Hypothalamus (tissue), 51 donors: Measurements from ENCODE around the gene LPAR5.

Source experiments
- DNase-seq, 51 donors: peaks; one replicate each; lab custom pipeline; 2025; lab: John Stamatoyannopoulos, UW

LPAR5 gene

DNA sequence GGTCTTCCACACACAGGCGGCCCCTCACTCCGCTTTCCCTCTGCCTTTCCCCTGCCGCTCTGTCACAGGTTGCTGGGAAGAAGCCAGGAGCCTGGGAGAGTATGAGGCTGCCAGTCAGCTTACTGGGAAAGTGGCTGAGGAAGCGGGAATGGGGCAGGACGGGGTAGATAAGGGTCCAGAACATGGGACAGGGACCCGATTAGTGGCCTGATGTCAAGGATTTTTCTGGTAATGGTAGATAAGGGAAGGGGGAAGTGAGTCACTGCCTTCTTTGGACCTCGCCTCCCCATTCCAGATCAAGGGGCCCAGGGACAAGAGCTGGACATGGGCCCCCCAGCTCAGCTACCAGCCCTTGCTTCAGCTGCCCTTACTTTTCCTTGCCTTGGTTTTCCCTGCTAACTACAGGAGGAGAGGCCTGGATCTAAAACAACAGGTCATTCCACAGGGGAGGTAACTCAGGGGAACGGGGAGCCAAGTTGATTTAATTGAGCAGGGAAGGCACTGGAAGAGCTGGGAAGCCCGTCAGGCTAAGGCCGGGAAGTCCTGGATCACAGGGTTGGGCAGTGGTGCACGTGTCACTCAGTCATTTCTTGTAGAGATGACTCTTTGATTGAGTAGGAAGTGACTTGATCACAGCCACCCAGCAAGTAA, 3.5 kb upstream of the LPAR5 start:
- no peak for DNase-seq

DNA sequence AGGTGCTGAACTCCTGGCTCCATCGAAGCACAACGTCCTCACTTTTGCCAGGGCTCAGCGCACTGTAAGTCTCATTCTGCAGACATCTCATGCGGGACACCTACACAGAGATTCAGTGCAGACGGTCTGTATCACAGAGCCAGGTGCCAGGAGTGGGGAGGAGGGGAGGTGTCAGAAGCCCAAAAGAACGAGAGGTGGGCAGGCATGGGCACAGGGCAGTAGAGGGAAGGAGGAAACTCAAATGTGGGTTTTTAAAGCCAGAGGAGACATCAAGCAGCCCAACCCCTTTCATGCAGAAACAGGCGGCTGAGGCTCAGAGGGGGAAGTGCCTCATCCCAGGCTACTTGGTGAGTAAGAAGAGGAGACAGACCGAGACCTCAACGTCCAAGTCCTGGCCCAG, 2.5 kb upstream of the LPAR5 start:
- DNase-seq = peak in 1 of 51 donors; percentile 17

DNA sequence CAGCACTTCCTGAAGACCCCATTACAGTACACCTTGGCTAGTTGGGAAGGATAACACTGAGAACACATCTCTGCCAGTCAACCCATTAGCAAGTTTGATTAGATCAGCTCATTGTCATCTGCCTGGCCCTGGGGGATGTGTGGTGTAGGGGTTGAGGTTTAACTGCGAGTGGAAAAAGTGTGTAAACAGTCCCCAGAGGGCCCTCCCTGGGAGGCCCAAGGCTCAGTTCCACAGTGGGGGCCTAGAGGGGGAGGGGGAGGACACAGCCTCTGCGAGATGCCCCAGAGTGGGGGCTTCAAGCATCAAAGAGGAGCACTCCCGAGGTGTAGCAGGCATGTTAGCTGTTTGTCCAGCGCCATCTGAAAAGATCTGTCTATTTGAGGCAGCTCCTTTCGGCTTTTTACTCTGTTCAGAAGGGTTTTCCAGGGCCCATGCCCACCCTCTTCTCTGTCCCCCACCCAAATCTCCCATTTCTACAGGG, 344 bp downstream of the LPAR5 start:
- DNase-seq = no peak

DNA sequence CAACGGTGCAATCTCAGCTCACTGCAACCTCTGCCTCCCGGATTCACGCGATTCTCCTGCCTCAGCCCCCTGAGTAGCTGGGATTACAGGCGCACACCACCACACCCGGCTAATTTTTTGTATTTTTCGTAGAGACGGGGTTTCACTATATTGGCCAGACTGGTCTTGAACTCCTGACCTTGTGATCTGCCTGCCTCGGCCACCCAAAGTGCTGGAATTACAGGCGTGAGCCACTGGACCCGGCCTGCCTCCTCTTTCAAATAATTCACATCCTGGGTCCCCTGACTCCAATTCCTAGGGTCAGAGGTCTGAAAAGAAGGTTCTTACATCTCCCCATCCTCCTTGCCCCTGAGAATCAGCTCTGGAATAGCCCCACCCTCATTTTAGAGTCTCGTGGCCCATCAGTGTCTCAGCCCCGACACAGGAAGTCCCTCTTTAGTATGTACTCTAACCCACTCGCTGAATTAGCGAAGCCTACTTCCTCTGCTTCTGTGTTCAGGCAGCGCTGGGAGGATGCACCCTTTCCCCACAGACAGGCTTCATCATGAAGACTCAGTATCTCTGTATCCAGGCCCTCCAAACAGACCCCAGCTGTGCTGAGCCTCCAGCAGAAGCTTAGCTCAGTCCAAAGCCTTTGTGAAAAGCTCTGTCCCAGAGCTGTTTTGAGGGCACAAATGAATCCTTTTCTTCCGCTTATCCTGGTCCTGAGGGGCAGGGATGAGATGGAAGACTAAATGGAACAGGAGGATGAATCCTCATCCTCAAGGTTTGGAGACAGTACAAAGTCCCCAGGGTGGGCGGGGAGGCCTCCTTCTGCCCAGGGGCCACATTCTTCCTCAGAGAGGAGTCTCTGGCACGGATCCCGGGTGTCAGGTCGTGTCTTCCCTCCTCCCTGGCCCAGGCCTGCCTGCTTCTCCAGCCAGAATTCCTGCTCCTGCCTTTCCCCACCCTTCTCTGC, 3.5 kb downstream of the LPAR5 start:
- peak in 8 of 51 donors; percentile 13 to 34 (median 19) for DNase-seq

DNA sequence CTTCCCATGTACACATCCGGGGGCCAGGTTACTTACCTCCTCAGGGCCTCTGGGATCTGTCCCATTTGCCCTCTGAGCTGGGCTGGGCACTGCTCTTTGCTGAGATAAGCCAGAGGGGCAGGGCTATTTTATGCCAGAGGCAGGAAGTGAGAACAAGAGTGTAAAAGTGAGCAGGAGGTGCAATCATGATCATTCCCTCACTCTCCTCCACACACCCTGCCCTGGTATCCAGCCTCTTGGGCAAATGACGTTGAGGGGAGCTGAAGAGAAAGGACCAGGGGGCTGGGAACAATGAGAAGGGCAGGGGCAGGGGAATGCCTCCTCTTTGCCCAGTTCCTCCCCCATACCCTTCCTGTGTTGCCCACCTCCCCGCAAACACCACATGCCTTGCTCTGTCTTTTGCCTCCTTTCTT, 4.2 kb downstream of the LPAR5 start:
- DNase-seq = peak in 1 of 51 donors; percentile 16

DNA sequence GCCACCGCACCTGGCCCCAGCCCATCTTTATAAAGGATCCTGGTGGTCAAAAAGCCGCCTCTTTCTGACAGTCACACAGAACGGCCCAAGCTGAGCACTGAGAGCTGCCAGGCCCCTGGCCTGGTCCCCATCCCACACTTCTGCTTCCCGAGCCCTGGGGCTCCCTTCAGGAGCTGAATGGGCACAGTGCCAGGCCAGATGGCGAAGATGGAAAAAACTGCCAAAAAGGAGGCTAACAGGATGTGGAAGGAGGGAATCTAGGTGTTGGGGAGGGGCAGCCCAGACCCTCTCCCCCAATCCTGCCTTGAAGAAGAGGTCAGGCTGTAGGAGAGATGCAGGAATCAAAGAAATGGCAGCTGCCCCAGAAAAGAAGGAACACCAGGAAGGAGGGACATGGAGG, 5.0 kb downstream of the LPAR5 start:
- DNase-seq = no peak

DNA sequence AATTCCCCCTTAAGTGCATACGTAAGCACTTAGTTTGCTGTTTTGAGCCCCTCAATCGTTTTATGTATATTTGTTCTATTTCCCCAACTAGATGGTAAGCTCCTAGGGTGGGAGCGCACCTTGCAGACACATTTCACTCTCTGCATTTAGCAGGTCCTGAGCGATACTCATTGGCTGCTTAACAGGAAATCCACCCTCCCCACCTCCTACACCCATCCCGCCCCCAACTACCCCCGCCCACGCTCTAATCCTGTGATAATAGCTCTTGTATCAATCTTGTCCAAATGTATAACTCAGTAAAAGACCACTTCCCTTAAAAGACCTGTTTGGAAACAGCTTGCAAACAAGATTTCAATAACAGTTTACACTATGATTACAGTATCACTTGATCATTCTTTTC, 8.1 kb downstream of the LPAR5 start:
- no peak for DNase-seq

DNA sequence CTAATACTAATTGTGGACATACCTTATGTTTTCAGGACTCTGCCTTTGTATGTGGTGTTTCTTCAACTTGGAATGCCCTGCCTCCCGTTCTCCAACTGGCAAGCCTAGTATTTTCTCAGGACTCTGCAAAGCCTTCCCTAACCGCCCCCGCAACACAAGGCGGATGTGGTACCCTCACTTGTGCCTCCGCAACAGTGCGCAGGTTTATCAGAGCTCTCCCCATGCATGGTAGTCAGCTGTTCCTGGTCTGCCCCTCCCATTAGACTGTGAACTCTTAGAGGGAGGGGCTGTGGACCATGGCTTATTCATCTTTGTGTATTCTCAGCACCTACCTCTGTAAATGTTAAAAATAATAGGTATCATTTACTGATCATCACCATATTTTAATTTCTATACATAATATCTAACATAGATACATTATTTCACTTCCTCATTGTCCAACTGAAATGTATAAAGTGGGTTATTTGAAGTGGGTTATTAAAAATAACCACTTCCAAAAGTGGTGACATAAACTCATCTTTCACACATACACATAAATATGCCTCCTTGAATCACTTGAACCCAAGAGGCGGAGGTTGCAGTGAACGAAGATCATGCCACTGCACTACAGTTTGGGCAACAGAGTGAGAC, 9.0 kb downstream of the LPAR5 start:
- DNase-seq = no peak

DNA sequence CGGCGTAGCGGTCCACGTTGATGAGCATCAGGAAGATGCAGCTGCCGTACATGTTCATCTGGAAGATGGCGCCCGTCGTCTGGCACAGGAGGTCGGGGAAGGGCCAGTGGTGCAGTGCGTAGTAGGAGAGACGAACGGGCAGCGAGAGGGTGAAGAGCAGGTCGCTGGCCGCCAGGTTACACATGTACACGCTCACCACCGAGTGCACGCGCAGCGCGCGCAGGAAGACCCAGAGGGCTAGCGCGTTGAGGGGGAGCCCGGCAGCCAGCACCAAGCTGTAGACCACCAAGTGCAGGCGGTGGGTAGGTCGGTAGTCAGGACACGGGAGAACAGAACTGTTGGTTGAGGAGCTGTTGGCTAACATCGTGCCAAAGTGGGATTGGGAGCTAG, 14.9 kb downstream of the LPAR5 start:
- DNase-seq = no peak

DNA sequence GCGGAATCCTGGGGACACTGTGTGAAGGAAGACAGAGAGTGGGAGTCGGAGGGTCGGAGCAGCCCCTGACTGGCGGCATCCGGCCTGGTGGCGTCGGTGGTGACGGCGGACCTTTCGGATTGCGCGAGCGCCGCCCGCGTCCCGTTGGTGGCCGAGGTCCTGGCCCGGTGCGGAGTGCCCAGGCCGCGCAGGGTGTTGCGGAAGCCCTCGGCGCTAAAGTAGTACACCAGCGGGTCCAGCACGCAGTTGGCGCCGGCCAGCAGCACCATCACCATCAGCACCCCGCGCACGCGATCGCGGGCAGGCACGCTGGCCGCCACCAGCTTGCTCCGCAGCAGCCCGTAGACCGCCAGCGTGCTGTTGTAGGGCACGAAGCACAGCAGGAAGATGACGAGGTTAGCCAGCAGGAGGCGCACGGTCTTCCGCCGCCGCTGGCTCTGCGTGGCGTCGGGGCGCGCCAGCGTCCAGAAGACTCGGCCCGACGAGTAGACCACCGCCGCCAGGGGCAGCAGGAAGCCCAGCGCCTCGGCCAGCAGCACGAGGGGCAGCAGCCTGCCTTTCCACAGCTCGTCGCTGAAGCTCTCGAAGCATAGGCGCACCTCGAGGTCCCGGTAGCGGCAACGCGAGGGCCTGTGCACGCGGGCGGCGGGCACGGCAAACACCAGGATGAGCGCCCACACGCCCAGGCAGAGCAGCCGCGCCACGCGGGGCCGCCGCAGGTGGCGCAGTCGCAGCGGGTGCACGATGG, 15.4 kb downstream of the LPAR5 start:
- DNase-seq = peak in 4 of 51 donors; percentile 17 to 31 (median 18)

DNA sequence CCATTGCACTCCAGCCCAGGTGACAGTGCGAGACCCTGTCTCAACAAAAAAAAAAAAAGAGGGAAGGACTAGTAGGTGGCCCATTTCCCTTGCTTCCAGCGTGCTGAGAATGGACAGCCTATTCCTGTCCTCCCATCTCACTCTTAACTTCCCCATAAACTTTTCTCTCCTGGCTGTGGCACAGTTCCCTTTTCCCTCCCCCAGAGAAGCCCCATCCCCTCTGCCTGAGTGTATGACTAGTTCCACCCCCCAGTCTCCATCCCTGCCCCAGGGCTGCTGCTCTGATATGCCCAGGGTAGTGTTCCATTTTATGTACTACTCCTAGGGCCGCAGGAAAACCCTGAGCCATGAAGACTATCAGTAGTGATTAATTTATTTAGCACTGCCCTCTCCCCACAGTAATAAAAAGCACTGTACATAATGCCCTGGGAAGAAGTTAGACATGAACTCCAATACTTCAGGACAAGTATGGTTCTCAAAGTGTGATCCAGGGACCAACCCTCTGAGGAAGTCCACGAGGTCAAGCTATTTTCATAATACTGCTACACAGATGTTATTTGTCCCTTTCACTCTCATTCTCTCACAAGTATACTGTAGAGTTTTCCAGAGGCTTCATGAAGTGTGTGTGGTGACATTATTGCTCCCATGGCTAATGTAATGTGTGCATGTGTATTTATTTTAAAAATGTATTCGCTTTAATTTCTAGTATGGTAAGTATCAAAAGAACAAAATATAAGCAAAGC, 17.1 kb downstream of the LPAR5 start:
- no peak for DNase-seq

DNA sequence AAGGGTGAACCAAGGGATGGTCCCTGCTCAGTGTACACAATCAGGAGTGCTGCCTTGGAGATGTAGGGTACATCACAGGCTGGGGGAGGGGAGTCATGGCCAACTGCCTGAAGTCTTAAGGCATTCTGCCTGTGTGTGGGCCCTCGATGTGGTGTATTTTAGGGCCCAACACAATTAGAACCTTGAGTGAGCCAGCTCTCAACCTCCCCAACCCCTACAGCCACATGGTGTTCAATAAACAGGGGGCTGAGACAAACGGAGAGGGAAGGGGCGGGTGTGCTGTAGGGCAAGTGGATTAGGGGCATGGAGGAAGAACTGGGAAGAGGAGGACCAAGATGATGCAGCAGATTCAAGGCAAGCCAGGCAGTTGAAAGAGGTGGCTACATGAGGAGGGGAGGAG, 20.0 kb downstream of the LPAR5 start:
- no peak for DNase-seq

DNA sequence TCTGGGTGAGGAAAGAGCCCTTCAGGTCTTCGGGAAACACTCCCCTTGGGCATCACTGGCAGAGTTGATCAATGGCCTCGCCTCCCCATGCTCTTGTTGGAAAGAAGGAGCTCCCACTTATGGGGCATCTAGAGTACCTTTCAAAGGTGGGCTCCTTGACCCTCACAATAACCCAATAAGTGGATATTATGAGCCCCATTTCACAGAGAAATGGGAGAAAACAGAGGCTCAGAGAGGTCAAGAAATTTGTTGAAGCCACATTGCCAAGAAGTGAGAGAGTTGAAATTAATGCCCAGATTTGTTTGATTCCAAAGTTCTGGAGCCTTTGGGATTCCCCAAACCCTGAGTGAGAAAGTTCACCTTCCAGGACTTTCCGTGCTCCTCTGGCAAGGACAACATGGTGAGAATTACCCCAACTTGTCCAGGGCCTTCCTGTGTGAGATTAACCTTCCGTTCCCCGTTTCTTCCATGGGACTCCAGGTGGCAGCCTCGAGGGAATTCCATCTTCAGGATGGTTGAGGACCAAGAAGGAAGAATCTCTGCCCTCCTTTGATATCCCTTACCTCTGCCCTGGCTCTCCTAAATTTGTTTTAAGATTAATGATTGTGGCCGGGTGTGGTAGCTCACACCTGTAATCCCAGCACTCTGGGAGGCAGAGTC, 21.1 kb downstream of the LPAR5 start:
- no peak for DNase-seq

DNA sequence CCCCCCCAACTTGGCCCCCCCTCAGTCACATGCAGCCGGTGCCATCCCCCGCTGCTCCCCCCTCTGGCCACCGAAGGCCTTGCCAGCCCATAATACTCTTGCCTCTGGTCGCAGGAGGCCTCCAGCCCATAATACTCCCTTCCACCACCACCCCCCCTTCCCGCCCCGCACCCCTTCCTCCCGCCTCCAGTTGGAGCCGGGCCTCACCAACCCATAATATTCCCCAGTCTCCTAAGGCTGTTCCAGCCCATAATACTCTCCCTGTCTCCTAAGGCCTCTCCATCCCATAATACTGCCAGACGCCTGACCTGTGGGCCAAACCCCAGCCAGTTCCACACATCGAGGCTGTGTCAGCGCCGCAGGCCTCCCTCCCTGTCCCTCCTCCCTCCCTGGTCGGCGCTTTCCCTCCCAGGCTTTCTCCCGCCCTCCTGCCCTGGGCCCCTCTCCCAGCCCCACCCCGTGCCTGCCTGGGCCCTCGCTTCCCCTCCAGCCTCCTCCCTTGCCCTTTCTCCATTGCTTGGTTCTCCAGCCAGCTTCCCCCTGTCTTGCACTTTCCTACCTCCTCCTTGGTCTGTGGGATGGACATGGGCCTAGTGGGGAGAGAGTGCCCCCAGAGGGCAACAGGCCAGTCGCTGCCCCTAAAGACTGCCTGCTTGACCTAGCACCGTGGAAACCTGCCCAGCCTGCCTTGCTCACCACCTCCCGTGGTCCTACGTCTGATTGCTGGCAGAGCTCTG, 21.8 kb downstream of the LPAR5 start:
- DNase-seq = peak; percentile 71 to 100 (median 94)

DNA sequence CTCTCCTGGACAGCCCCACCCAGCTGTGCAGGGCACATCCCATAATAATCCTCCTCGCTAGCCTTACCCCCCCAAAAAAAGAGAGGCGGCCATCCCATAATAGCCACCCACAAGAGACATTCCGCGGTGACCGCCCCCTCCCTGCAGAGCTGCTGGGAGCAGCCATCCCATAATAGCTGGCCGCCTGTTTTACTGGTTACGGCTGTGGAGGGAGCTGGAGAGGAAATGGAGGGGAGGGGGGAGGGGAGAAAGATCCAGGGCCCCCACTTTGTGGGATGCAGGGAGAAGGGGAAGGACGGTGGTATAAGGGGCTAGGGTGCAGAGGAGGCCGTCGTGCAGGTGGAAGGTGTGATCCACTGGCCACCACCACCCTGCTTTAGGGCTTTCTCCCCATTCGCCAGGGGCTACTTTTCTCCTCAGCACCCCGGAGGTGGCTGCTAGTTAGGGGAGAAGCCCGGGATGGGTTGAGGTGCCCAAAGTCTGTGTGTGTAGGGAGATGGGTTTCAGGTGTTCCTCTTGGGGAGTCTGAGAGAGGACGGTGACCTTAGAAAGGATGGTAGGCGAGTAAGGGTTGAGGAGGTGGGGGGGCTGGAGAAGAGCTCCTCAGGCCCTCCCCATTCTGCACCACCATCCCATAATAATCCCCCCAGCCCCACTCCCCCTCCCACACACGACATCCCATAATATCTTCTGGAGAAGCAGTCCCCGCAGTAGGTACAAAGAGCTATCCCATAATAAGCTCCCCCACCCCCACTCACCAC, 22.6 kb downstream of the LPAR5 start:
- DNase-seq = peak in 48 of 51 donors; percentile 36 to 100 (median 76)

DNA sequence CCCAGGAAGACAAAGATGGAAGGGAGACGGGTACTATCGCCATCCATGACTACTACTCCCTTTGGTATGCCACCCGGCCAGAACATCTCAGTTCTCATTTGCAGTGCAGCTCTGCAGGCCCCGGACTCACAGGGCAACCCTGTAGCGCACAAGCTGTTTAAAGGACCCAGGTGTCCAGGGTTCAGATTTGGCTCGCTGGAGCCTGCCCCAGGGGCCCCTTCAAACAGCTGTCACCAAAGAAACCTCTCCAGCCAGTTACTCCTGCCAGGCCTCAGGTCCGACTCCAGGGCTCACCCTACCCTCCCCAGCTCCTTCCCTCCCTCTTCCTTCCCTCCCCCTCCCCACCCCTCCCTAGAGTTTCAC, 23.1 kb downstream of the LPAR5 start:
- DNase-seq = peak in 6 of 51 donors; percentile 35 to 73 (median 66)

DNA sequence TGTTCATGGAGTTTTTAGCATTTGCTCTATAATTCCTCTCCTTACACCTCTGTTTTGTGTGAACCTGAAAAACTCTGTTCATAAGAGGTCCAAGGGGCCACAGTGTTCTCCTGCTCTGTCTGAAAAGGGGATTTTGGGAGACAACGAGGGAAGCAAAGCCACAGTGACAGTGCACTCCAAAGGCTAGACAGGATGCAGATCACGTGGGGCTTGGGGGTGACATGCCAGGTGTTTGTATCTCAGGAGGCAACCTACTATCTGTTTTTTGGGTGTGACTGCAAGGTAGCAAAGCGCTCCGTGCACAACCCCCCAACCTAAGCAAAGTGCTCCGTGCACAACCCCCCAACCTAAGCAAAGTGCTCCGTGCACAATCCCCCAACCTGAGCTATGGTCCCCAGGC, 23.5 kb downstream of the LPAR5 start:
- no peak for DNase-seq
